Measurements from ENCODE around the gene PGBD5. TPM values are rescaled to one million over a fixed set of nuclear protein-coding genes. Genes with fewer than 3 reads are reported as not detected.

The PGBD5 gene, protein sequence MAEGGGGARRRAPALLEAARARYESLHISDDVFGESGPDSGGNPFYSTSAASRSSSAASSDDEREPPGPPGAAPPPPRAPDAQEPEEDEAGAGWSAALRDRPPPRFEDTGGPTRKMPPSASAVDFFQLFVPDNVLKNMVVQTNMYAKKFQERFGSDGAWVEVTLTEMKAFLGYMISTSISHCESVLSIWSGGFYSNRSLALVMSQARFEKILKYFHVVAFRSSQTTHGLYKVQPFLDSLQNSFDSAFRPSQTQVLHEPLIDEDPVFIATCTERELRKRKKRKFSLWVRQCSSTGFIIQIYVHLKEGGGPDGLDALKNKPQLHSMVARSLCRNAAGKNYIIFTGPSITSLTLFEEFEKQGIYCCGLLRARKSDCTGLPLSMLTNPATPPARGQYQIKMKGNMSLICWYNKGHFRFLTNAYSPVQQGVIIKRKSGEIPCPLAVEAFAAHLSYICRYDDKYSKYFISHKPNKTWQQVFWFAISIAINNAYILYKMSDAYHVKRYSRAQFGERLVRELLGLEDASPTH
- not detected in 2 replicates for total RNA-seq

DNA sequence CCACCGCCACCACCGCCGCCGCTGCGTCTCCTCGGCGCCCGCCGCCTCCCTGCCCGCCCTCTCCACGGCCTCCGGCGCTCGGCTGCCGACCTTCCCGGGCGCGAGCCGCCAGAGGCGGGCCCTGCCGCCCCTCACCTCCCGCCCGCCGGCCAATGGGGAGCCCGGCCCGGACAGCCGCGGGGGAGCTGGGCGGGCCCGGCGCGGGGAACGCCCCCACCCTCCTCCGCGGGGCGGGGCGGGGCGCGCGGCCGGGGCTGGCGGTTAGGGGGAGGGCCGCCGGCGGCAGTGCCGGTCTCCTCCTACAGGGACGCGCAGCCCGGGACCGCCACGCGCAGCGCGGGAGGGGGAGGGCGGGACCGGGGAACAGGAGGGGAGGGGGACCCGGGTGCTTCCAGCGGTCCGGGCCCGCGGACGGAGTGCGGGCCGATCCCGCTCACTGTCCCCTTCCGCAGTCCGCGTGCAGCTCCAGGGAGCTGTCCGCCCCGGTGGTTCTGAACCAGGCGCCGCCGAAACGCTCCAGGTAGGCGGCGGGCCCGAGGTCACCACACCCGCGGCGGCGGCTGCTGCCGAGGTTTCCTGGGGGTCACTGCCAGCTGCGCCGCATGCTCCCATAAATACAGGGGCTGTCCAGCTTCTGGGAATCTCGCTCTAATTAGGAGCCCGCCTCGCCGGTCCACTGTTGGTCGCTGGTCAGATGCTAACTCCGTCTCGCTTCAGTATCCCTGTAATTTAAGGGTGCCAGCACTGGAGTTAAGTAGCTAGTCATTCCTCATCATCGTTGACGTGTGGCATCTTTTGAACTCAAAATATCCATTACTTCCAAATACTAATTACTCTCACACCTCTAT lies at the start of gene PGBD5:
Gene PGBD5, minus strand, starts transcription at position 87 of the 848 bp plus-strand sequence. CDS start 404 bp downstream, outside the sequence.

Other genes with a start within 250 kb of the PGBD5 start
- 19.3 and 19.9 TPM in 2 replicates for gene COG2, start 216.1 kb upstream of the PGBD5 start, total RNA-seq

Measured in vein endothelial cell (primary cell).